Testis (tissue), 2 donors: ENCODE results near the gene TRIO.

Experiments
- POLR2A ChIP-seq: fragments of 450-650 bp; IDR thresholded peaks from one replicate; pipeline ENCODE4 v1.6.1; 2017; ENCODE audit warnings: antibody characterized with exemption, mild to moderate bottlenecking, moderate library complexity
- TF ChIP-seq, protein P1 (sequence below), 3 experiments: fragments of 450-650 bp in 2 of 3; fragments of 200-600 bp in 1 of 3; sonication (generic) in 1 of 3; IDR thresholded peaks; one replicate each; pipeline ENCODE4 v1.5.1; 2016 to 2019; ENCODE audit warnings: antibody characterized with exemption in 3 of 3, mild to moderate bottlenecking in 2 of 3, moderate library complexity in 1 of 3

- TF ChIP-seq, protein P1, sequence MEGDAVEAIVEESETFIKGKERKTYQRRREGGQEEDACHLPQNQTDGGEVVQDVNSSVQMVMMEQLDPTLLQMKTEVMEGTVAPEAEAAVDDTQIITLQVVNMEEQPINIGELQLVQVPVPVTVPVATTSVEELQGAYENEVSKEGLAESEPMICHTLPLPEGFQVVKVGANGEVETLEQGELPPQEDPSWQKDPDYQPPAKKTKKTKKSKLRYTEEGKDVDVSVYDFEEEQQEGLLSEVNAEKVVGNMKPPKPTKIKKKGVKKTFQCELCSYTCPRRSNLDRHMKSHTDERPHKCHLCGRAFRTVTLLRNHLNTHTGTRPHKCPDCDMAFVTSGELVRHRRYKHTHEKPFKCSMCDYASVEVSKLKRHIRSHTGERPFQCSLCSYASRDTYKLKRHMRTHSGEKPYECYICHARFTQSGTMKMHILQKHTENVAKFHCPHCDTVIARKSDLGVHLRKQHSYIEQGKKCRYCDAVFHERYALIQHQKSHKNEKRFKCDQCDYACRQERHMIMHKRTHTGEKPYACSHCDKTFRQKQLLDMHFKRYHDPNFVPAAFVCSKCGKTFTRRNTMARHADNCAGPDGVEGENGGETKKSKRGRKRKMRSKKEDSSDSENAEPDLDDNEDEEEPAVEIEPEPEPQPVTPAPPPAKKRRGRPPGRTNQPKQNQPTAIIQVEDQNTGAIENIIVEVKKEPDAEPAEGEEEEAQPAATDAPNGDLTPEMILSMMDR (IDR thresholded peaks at IDR 0.05): no peak
- no peak for TF ChIP-seq POLR2A
These were observed 379.6 kb downstream of the TRIO start for GRCh38 chr5:14522721-14523120.
